GM21576 (cell line): ENCODE results near the gene COPZ1.

ENCODE experiments used
- ATAC-seq: cut with Tn5 transposase; IDR thresholded peaks from one replicate; pipeline ENCODE4 v1.9.1; 2021; ENCODE audit warnings: mild to moderate bottlenecking, moderate library complexity; ENCODE audit not compliant: unreplicated experiment

Gene COPZ1

GRCh38 chr12:54374562-54375258 is 49.8 kb downstream of the COPZ1 start:
- ATAC-seq, result no peak

GRCh38 chr12:54375259-54375579 is 50.3 kb downstream of the COPZ1 start:
- ATAC-seq, result no peak

GRCh38 chr12:54376596-54376995 is 51.7 kb downstream of the COPZ1 start:
- ATAC-seq, result no peak

- no peak for ATAC-seq
These were observed 52.1 kb downstream of the COPZ1 start for GRCh38 chr12:54377007-54377406.

GRCh38 chr12:54377797-54378515 is 53.0 kb downstream of the COPZ1 start:
- ATAC-seq, result no peak

- ATAC-seq, result no peak
These were observed 54.0 kb downstream of the COPZ1 start for GRCh38 chr12:54378796-54379397.

- peak; percentile 86 for ATAC-seq
These were observed 54.7 kb downstream of the COPZ1 start for GRCh38 chr12:54379398-54380201.

GRCh38 chr12:54381136-54381535 is 56.2 kb downstream of the COPZ1 start:
- no peak for ATAC-seq

- ATAC-seq, result no peak
These were observed 58.2 kb downstream of the COPZ1 start for GRCh38 chr12:54383041-54383609.

GRCh38 chr12:54384591-54385041 is 59.7 kb downstream of the COPZ1 start, which contains the start of gene ZNF385A:
Gene ZNF385A, minus strand, starts transcription at chr12:54384733. Its CDS starts 219 bp downstream, at chr12:54384514.
- ATAC-seq, result no peak

- peak; percentile 64 for ATAC-seq
These were observed 60.5 kb downstream of the COPZ1 start for GRCh38 chr12:54385251-54385914.

- no peak for ATAC-seq
These were observed 61.6 kb downstream of the COPZ1 start for GRCh38 chr12:54386403-54387113.

GRCh38 chr12:54387114-54387467 is 62.2 kb downstream of the COPZ1 start:
- no peak for ATAC-seq

- ATAC-seq, result no peak
These were observed 63.6 kb downstream of the COPZ1 start for GRCh38 chr12:54388237-54389133.

- no peak for ATAC-seq
These were observed 64.2 kb downstream of the COPZ1 start for GRCh38 chr12:54389134-54389508.

GRCh38 chr12:54389607-54390175 is 64.8 kb downstream of the COPZ1 start:
- no peak for ATAC-seq

GRCh38 chr12:54390176-54390667 is 65.3 kb downstream of the COPZ1 start:
- no peak for ATAC-seq
